Measurements from ENCODE around the gene SLC35C1.

Gene SLC35C1

GRCh38 chr11:45804761-45805304 lies at the start of gene SLC35C1:
SLC35C1 (plus strand) TSS chr11:45805149; CDS start chr11:45805802, 653 bp downstream.
- DNase-seq (ENCODE audit: low spot score): peak; percentile 97

DNA sequence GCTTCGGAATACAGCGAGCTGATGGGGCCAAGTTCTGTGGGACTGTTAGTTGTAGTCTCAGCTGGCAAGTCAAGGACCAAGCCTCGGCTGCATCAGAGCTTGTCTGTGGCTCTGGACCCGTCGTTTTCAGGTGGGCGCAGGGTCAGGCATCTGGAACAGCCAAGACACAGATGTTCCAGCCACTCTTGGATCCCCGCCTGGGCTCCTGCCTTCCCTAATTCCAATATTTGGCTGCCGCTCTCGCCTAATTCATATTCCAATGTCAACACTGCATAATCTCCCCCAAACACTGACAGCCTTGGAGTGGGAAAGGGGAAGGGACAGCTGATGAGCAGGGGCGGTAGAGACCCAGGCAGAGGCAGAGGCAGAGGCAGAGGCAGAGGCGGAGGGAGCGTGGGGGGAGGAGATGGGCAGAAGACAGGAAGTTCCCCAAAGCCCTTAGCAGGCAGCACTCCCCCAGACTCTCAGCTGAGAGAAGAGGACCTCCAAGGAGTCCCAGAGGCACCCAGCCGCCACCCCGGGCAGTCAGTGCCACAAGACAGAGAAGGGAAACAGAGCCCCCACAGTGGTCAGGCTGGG lies 49.6 kb upstream of the SLC35C1 start:
- no peak for DNase-seq (ENCODE audit: low spot score)

DNA sequence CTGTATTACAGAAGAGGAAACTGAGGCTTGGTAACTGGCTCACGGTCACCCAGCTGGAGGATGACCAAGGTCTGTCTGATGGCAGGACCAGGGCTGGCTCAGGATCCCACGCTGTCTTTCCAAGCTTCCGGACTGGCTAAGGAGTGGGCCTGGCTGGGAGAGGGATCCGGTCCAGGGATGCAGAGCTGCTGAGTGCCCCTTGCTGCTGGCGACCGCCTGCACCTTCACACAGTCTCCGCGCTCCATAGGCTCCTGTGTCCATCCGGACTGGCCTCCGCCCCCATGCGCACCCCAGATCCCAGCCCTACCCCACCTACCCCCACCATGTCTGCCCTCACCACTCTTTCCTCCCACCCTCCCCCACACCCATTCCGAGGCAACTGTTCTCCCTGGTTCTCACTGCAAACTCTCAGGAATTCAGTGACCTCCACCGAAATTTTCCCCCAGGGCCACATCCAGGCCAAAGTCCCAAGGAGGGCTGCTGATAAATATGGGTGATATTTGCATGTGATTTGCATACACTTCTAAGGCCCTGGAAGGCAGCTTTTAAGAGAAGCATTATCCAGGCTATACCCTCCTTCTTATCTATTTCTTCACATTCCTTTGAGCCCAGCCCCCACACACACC lies 48.5 kb upstream of the SLC35C1 start:
- DNase-seq (ENCODE audit: low spot score): no peak

DNA sequence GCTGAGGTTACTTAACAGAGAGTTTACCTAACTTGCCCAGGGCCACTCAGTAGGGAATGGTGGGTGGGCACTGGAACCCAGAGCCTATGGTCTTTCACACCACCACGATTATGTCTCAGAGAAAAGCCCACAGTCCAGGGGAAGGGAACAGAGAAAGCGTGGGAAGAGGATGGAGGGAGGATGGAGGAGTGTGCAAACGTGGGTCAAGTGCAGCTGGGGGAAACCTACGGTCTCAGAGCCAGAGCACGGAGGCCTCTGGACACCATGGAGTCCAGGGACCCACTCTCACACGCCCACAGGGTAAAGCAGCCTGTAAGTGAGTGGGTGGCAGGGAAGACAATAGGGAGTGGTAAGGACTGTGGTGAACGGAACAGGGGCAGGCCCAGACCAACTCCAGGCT lies 47.3 kb upstream of the SLC35C1 start:
- no peak for DNase-seq (ENCODE audit: low spot score)

GRCh38 chr11:45761659-45762058 lies 43.3 kb upstream of the SLC35C1 start:
- no peak for DNase-seq (ENCODE audit: low spot score)

GRCh38 chr11:45765107-45765668 lies 39.8 kb upstream of the SLC35C1 start:
- no peak for DNase-seq (ENCODE audit: low spot score)

- no peak for DNase-seq (ENCODE audit: low spot score)
Observed at GRCh38 chr11:45765836-45766235, 39.1 kb upstream of the SLC35C1 start.

DNA sequence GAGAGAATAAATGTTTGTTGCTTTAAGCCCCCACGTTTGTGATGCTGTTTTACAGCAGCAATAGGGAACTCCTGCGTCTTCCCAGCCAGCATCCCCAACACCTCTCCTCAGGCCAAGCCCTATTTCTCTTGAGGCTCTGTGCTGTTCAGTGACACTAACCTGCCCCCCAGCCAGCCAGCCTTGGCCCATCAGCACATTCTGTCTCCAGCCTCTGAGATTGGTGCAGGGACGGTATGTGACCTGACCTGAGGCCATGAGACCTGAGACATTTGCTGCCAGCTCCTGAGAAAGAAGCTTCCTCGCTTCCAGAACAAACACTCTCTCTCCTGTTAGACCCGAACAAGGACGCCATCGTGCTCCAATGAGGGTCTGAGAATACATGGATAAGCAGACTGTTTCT lies 38.5 kb upstream of the SLC35C1 start:
- no peak for DNase-seq (ENCODE audit: low spot score)

GRCh38 chr11:45768486-45768885 lies 36.5 kb upstream of the SLC35C1 start:
- no peak for DNase-seq (ENCODE audit: low spot score)

DNA sequence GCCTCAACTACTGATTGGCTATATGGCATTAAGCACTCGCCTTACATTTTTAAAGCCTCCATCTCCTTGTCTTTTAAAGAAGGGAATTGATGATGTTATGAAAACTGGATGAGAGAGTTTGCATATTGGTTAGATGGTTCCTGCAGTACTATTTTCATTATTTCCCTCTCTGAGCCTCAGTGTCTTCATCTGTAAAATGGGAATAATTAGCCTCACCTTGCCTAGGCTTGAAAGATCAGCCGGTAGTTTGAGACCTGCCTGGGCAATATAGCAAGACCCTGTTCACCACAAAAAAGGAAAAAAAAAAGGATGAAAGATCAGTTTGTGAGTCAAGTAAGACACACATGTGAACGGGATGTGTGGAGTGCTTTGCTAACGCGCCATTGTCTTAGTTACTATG lies 35.0 kb upstream of the SLC35C1 start:
- no peak for DNase-seq (ENCODE audit: low spot score)

- peak; percentile 51 for DNase-seq (ENCODE audit: low spot score)
Observed at GRCh38 chr11:45771193-45771565, 33.8 kb upstream of the SLC35C1 start.

- peak; percentile 83 for DNase-seq (ENCODE audit: low spot score)
Observed at GRCh38 chr11:45771566-45772448, 33.1 kb upstream of the SLC35C1 start.

DNA sequence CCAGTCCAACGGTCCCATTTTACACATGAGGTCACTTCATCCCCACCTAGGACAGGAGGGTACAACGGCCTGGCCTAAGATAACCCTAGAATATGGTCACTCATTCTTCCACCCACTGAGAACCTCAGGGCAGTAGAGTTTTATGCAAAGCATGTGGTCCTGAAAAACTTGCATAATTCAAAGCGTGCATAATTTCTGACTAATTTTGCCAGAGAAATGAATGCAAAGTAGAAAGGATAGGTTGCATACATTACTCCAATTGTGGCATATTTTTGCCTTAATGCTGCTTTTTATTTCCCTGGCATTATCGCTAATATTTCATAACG lies 32.5 kb upstream of the SLC35C1 start:
- DNase-seq (ENCODE audit: low spot score): no peak

DNA sequence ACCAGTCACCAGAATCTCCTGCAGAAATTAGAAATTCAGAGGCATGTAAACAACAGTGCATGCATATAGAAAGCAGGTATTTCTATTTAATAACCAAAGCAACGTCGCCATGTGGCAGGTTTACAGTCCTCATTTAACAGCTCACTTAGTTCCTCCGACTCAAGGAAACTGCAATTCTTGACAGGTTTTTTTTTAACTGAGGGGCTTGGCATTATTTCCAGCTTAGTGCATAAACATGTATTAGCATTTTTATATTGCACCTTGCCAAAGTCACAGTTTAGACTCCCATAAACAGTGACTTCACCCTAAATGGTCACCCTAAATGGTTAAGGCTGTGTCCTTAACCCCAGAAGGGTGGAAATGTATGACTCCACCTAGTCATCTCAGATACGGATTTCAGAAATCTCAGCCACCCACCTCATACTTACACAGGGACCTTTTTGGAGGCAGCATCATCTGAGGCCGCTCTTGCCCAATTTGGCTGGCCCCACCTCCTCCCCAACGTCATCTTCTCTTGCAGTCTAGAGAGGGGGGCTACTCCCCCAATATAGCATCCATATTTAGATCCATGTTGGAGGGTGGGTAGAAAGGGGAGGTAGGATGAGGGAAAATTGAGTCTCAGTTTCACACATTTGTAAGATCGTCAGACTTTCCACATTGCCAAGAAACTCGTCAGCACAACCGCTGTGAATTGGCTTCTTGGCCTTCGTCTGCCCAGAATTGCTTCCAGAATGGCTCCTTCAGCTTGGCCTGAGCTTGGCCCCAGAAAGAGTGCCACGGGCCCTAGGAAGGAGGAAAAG lies 31.8 kb upstream of the SLC35C1 start:
- no peak for DNase-seq (ENCODE audit: low spot score)

- DNase-seq (ENCODE audit: low spot score): no peak
Observed at GRCh38 chr11:45773786-45774655, 30.9 kb upstream of the SLC35C1 start.

GRCh38 chr11:45774786-45775185 lies 30.2 kb upstream of the SLC35C1 start:
- DNase-seq (ENCODE audit: low spot score): no peak

- DNase-seq (ENCODE audit: low spot score): no peak
Observed at GRCh38 chr11:45777127-45777969, 27.6 kb upstream of the SLC35C1 start.

DNA sequence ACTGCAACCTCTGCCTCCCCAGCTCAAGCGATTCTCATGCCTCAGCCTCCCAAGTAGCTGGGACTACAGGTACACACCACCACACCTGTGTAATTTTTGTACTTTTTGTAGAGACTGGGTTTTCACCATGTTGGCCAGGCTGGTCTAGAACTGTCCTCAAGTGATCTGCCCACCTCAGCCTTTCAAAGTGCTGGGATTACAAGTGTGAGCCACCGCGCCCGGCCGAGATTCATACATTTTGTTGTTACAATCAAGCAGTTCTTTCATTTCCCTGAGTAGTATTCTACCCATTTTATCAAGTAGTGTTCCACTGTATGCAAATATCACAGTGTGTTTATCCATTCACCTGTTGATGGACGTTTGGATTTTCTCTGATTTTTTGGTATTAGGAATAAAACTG lies 26.6 kb upstream of the SLC35C1 start:
- DNase-seq (ENCODE audit: low spot score): no peak

DNA sequence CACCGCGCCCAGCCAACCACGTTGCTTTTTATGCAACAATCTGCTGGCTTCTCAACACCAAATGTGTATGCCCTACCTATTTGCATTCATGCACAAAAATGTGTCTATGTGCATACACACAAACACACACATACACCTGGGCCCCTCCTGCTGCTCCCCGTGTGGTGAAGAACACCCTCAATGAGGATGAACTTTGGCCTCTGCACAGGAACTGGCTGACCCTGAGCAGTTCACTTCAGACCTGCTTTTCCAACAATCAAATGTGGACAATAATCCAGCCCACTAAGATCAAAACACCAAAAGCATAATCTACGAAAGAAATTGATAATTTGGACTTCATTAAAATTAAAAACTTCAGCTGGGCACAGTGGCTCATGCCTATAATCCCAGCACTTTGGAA lies 25.3 kb upstream of the SLC35C1 start:
- DNase-seq (ENCODE audit: low spot score): no peak

DNA sequence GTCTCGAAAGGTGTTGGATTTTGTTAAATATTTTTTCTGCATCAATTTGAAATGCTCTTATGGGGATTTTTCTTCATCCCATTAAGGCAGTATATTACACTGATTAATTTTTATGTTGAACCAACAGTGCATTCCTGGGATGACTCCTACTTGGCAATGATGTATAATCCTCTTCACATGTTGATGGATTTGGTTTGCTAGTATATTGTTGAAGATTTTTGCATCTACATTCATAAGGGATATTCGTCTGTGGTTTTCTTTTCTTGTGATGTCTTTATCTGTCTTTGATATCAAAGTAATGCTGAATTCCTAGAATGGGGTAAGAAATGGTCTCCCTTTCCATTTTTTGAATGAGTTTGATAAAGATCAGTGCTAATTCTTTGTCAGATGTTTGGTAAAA lies 18.7 kb upstream of the SLC35C1 start:
- no peak for DNase-seq (ENCODE audit: low spot score)
